GM12878 (cell line): ENCODE measurements around the gene IGFLR1. TPM values are rescaled to one million over a fixed set of nuclear protein-coding genes. Genes with fewer than 3 reads are reported as not detected.

ENCODE experiments used
- ATAC-seq: fragments of 200-7000 bp; cut with Tn5 transposase; 3 replicates; pipeline ENCODE4 v1.9.1; 2020; ENCODE audit warnings: mild to moderate bottlenecking, moderate library complexity
- BruUV-seq: library from RNA; stranded (reverse); fragments of 400-500 nt; replicated peaks from 2 replicates; lab custom pipeline; 2021; lab: Mats Ljungman, UMichigan
- CTCF ChIA-PET: fragments of 300-600 bp; sonication (Branson Sonifier 250); formaldehyde crosslinking; extraction: SDS; loops from one replicate; lab custom pipeline; 2021; ENCODE audit warnings: inconsistent platforms; lab: Yijun Ruan, JAX
- POLR2A ChIA-PET: fragments of 350-600 bp; formaldehyde crosslinking; extraction: SDS; loops from one replicate; lab custom pipeline; 2021; ENCODE audit warnings: inconsistent platforms; lab: Charles Lee
- RAD21 ChIA-PET: fragments of 300-600 bp; sonication (Branson Sonifier 250); formaldehyde crosslinking; loops from one replicate; lab custom pipeline; 2023; ENCODE audit warnings: antibody characterized with exemption; ENCODE audit not compliant: unreplicated experiment; lab: Charles Lee
- SMC1A ChIA-PET: fragments of 300-600 bp; sonication (Branson Sonifier 250); formaldehyde crosslinking; loops from one replicate; lab custom pipeline; 2023; ENCODE audit not compliant: unreplicated experiment, uncharacterized antibody; lab: Charles Lee
- DNase-seq: peaks from one replicate; pipeline ENCODE4 v3.0.0-alpha.2; 2011; ENCODE audit warnings: low read depth, low spot score
- FAIRE-seq: peaks from 3 replicates; lab custom pipeline; 2011; peaks lifted over from hg19 to GRCh38; lab: Jason Lieb, UNC
- H2AFZ ChIP-seq: 2 replicates; pipeline ENCODE4 v1.6.0; 2011; ENCODE audit warnings: low read depth, low read length, control low read depth; ENCODE audit not compliant: control insufficient read depth
- H3K27ac ChIP-seq: 2 replicates; pipeline ENCODE4 v1.5.1; 2011; ENCODE audit warnings: control low read depth; ENCODE audit not compliant: control insufficient read depth, insufficient read depth
- H3K27me3 ChIP-seq, 2 experiments: replicated peaks in 1 of 2; 2 replicates each; pipeline versions ENCODE4 v1.6.0 to v1.6.1; 2011; ENCODE audit warnings: low read length in 1 of 2; ENCODE audit not compliant: control insufficient read depth in 2 of 2, insufficient read depth in 2 of 2
- H3K36me3 ChIP-seq, 2 experiments: 2 replicates each; pipeline ENCODE4 v1.5.1; 2011; ENCODE audit warnings: low read length in 1 of 2; ENCODE audit not compliant: control insufficient read depth in 2 of 2, insufficient read depth in 2 of 2
- H3K4me1 ChIP-seq: 2 replicates; pipeline ENCODE4 v1.6.1; 2011; ENCODE audit warnings: mild to moderate bottlenecking, low read length, moderate library complexity, mixed read lengths; ENCODE audit not compliant: control insufficient read depth, insufficient read depth
- H3K4me2 ChIP-seq: 2 replicates; pipeline ENCODE4 v1.6.0; 2011; ENCODE audit warnings: control low read depth; ENCODE audit not compliant: control insufficient read depth, insufficient read depth
- H3K4me3 ChIP-seq: fragments of 200-600 bp; sonication (generic); 2 replicates; pipeline ENCODE4 v1.5.1; 2016
- H3K79me2 ChIP-seq: 2 replicates; pipeline ENCODE4 v1.6.0; 2011; ENCODE audit warnings: low read length; ENCODE audit not compliant: control insufficient read depth, insufficient read depth
- H3K9ac ChIP-seq: 2 replicates; pipeline ENCODE4 v1.8.0; 2011; ENCODE audit warnings: low read length, control low read depth, mixed read lengths; ENCODE audit not compliant: control insufficient read depth, insufficient read depth
- H3K9me3 ChIP-seq: replicated peaks from 3 replicates; pipeline ENCODE4 v1.5.1; 2011; ENCODE audit warnings: mild to moderate bottlenecking, low read length; ENCODE audit not compliant: control insufficient read depth, insufficient read depth
- H4K20me1 ChIP-seq: 2 replicates; pipeline ENCODE4 v1.6.0; 2011; ENCODE audit not compliant: control insufficient read depth, insufficient read depth
- BACH1 ChIP-seq: fragments of 450-650 bp; IDR thresholded peaks from 2 replicates; pipeline ENCODE4 v1.6.1; 2017; ENCODE audit warnings: mild to moderate bottlenecking, borderline replicate concordance
- BCL11A ChIP-seq: IDR thresholded peaks from 2 replicates; pipeline ENCODE4 v1.6.1; 2011; ENCODE audit warnings: low read depth, low read length
- BHLHE40 ChIP-seq, 2 experiments: fragments of 450-650 bp in 1 of 2; IDR thresholded peaks; 2 replicates each; pipeline ENCODE4 v1.6.1; 2011 to 2017; ENCODE audit warnings: low read depth in 2 of 2, borderline replicate concordance in 1 of 2, improper control_type of control experiment in 1 of 2, low read length in 1 of 2, mild to moderate bottlenecking in 1 of 2
- ETV6 ChIP-seq, 2 experiments: fragments of 450-650 bp in 1 of 2; IDR thresholded peaks in 1 of 2; conservative IDR thresholded peaks in 1 of 2; 2 replicates each; pipeline ENCODE4 v1.6.1; 2014; ENCODE audit warnings: antibody characterized with exemption in 1 of 2, borderline replicate concordance in 1 of 2, low read depth in 1 of 2, mild to moderate bottlenecking in 1 of 2, moderate library complexity in 1 of 2
- FOXK2 ChIP-seq: fragments of 450-650 bp; IDR thresholded peaks from 2 replicates; pipeline ENCODE4 v1.6.1; 2017; ENCODE audit warnings: mild to moderate bottlenecking, moderate library complexity
- GABPA ChIP-seq: IDR thresholded peaks from 2 replicates; pipeline ENCODE4 v1.6.1; 2014; ENCODE audit warnings: antibody characterized with exemption, low read depth, mild to moderate bottlenecking, inconsistent platforms
- KAT2A ChIP-seq: conservative IDR thresholded peaks from 2 replicates; pipeline ENCODE4 v1.6.1; 2011; ENCODE audit warnings: low read depth, low read length; ENCODE audit not compliant: control insufficient read depth
- MXI1 ChIP-seq: fragments of 150-350 bp; IDR thresholded peaks from 2 replicates; pipeline ENCODE4 v1.6.1; 2011; ENCODE audit warnings: low read depth, mild to moderate bottlenecking, inconsistent platforms, low read length, improper control_type of control experiment
- NR2F1 ChIP-seq: fragments of 450-650 bp; conservative IDR thresholded peaks from 2 replicates; pipeline ENCODE4 v1.6.1; 2017; ENCODE audit warnings: mild to moderate bottlenecking
- RBBP5 ChIP-seq: fragments of 200-600 bp; sonication (generic); conservative IDR thresholded peaks from 2 replicates; pipeline ENCODE4 v1.6.1; 2016
- TBL1XR1 ChIP-seq: IDR thresholded peaks from 2 replicates; pipeline ENCODE4 v1.6.1; 2012; ENCODE audit warnings: low read depth, low read length, improper control_type of control experiment
- ZNF207 ChIP-seq: fragments of 450-650 bp; IDR thresholded peaks from 2 replicates; pipeline ENCODE4 v1.6.1; 2014; ENCODE audit warnings: antibody characterized with exemption, mild to moderate bottlenecking, borderline replicate concordance
- ZNF217 ChIP-seq: fragments of 450-650 bp; IDR thresholded peaks from 2 replicates; pipeline ENCODE4 v1.6.1; 2017; ENCODE audit warnings: antibody characterized with exemption, mild to moderate bottlenecking
- WGBS: methylation state at CpG from one replicate; pipeline ENCODE4 v1.1.6; 2016; ENCODE audit warnings: low lambda C conversion rate; ENCODE audit not compliant: insufficient replicate concordance, insufficient coverage; ENCODE audit errors: missing lambda C conversion rate; 5-methylcytosine and 5-hydroxymethylcytosine counted together
- in situ Hi-C: fragments of 300-500 bp; cut with MboI; formaldehyde crosslinking; loops from 9 replicates; pipeline ENCODE4 v1.14.3; 2018; ENCODE audit warnings: mixed read lengths
- intact Hi-C: fragments of 100-400 bp; cut with micrococcal nuclease; formaldehyde crosslinking; loops from one replicate; pipeline ENCODE4 v1.14.2; 2022; ENCODE audit not compliant: unreplicated experiment
- polyA plus RNA-seq, 11 experiments: library from polyadenylated mRNA; depleted of rRNA in 4 of 11; unstranded in 6 of 11; stranded (reverse) in 5 of 11; fragments of >200 nt; fragmentation: Nextera tagmentation in 4 of 11; fragmentation: Illumina TruSeq in 1 of 11; extraction: Ambion mirVana in 4 of 11; extraction: Trizol in 1 of 11; gene quantifications; 1 replicate in 1 of 11; 2 replicates in 10 of 11; pipeline versions ENCODE4 v1.2.1 to v1.2.3, GENCODE V29; 2011 to 2016; ENCODE audit warnings: inconsistent platforms in 2 of 11, missing spikeins in 2 of 11, low read depth in 1 of 11
- total RNA-seq, 4 experiments: library from RNA; depleted of rRNA in 3 of 4; stranded (reverse); fragments of >200 nt in 3 of 4; fragmentation: Illumina TruSeq in 1 of 4; extraction: Trizol in 1 of 4; gene quantifications; 2 replicates each; pipeline versions ENCODE4 v1.2.1 to v1.2.3, GENCODE V29; 2013 to 2021
- TF ChIP-seq, protein P1 (sequence below): fragments of 150-350 bp; IDR thresholded peaks from 2 replicates; pipeline ENCODE4 v1.6.1; 2016; ENCODE audit warnings: low read depth, low read length

IGFLR1 gene
- total and polyA plus RNA-seq, 10 of the 15 experiments (the other 5 are each of a cell fraction or from before 2014, with no cell fraction given) = 2.5 to 39.9 (median 24.8) TPM

- TF ChIP-seq, protein P1, sequence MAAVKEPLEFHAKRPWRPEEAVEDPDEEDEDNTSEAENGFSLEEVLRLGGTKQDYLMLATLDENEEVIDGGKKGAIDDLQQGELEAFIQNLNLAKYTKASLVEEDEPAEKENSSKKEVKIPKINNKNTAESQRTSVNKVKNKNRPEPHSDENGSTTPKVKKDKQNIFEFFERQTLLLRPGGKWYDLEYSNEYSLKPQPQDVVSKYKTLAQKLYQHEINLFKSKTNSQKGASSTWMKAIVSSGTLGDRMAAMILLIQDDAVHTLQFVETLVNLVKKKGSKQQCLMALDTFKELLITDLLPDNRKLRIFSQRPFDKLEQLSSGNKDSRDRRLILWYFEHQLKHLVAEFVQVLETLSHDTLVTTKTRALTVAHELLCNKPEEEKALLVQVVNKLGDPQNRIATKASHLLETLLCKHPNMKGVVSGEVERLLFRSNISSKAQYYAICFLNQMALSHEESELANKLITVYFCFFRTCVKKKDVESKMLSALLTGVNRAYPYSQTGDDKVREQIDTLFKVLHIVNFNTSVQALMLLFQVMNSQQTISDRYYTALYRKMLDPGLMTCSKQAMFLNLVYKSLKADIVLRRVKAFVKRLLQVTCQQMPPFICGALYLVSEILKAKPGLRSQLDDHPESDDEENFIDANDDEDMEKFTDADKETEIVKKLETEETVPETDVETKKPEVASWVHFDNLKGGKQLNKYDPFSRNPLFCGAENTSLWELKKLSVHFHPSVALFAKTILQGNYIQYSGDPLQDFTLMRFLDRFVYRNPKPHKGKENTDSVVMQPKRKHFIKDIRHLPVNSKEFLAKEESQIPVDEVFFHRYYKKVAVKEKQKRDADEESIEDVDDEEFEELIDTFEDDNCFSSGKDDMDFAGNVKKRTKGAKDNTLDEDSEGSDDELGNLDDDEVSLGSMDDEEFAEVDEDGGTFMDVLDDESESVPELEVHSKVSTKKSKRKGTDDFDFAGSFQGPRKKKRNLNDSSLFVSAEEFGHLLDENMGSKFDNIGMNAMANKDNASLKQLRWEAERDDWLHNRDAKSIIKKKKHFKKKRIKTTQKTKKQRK = no peak
- TF ChIP-seq, all 136 proteins: peak for 0
Observed at GRCh38 chr19:35734889-35735288, 7.4 kb downstream of the IGFLR1 start (continued).

DNA sequence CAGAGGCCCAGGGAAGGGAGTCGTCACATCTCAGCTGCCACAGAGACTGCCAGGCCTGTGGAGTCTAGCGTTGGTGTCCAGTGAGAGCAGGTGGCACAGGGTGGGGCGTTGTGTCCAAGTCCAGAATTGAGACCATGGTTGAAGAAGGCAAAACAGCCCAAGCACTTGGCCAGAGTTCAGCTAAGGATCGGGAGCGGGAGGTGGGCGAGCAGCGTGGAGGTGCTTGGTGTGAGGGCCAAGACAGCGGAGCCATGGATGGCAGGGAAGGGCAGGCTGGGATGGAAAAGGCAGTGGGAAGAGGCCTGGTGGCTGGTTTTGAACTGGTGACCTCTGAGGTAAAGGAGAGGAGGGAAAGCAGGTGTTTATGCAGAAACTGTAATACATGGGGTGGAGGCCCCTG, 8.0 kb downstream of the IGFLR1 start:
- TF ChIP-seq BHLHE40 (IDR thresholded peaks at IDR 0.05; ENCODE audit: borderline replicate concordance in 1 of 2, low read depth in 2 of 2, low read length in 1 of 2) (no peak), ZNF217 (no peak), TBL1XR1 (no peak), RBBP5 (no peak), NR2F1 (no peak), ETV6 (conservative IDR thresholded peaks at IDR 0.05 in 1 of 2, IDR thresholded peaks at IDR 0.05 in 1 of 2; ENCODE audit: borderline replicate concordance in 1 of 2, low read depth in 1 of 2) (no peak), KAT2A (no peak), BCL11A (no peak), ZNF207 (no peak), FOXK2 (no peak), BACH1 (no peak), MXI1 (no peak), GABPA (no peak)
- Histone ChIP-seq H3K9ac (no peak overlapping the region), H3K79me2 (no peaks in the 10 kb centered on the region), H3K36me3 (peaks cover 16 to 51% of the 10 kb centered on the region in 2 experiments; a peak in 3 of 4 replicates), H3K9me3 (no peaks in the 10 kb centered on the region), H3K4me3 (no peak overlapping the region), H3K27me3 (no peaks in the 10 kb centered on the region), H3K4me1 (no peaks in the 10 kb centered on the region), H4K20me1 (no peaks in the 10 kb centered on the region), H2AFZ (no peak overlapping the region), H3K27ac (no peak overlapping the region), H3K4me2 (no peak overlapping the region)
- CTCF ChIA-PET = no interaction called here
- FAIRE-seq (no peak), DNase-seq (no peak), ATAC-seq (no peak)
- in situ Hi-C loops (no loop called here), intact Hi-C loops (no loop called here)
- SMC1A ChIA-PET = no interaction called here
- POLR2A ChIA-PET = no interaction called here
- WGBS = over 99% methylated on average over 8 of the region's 8 CpGs
- RAD21 ChIA-PET = no interaction called here
- no TSS peak for BruUV-seq
